Erythroblast (primary cell): ENCODE results near the gene CLSTN2.

ENCODE experiments used
- GATA1 ChIP-seq: IDR thresholded peaks from 2 replicates; pipeline ENCODE4 v1.6.1; 2011; ENCODE audit warnings: low read depth, mild to moderate bottlenecking, control low read depth, low read length, moderate library complexity
- POLR2A ChIP-seq: IDR thresholded peaks from 2 replicates; pipeline ENCODE4 v1.6.1; 2011; ENCODE audit warnings: mild to moderate bottlenecking, low read length

DNA sequence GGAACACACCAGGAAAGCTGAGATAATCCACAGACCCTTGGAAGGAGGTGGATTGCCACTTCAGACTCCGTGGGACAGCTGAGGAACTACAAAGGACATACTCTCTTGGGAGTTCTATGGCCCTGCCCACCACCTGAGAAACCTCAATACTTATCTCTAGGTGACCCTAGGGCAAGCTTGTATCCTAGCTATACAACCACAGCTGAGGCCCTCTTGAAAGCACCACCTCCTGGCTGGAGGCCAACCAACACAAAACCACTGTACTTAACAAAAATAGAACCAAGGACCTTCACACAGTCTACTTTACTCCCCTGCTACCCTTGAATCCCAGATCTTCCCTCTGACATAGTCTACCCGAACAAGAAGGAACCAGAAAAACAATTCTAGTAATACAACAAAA is 682.1 kb downstream of the CLSTN2 start:
- TF ChIP-seq POLR2A = no peak
- no peak for TF ChIP-seq GATA1
